ENCODE results near the gene NCR3LG1. TPM values are rescaled to one million over a fixed set of nuclear protein-coding genes. Genes with fewer than 3 reads are reported as not detected.

NCR3LG1 gene
- total RNA-seq, 4 donors from 2014 or later: 0.29 to 4.6 (median 0.91) TPM

DNA sequence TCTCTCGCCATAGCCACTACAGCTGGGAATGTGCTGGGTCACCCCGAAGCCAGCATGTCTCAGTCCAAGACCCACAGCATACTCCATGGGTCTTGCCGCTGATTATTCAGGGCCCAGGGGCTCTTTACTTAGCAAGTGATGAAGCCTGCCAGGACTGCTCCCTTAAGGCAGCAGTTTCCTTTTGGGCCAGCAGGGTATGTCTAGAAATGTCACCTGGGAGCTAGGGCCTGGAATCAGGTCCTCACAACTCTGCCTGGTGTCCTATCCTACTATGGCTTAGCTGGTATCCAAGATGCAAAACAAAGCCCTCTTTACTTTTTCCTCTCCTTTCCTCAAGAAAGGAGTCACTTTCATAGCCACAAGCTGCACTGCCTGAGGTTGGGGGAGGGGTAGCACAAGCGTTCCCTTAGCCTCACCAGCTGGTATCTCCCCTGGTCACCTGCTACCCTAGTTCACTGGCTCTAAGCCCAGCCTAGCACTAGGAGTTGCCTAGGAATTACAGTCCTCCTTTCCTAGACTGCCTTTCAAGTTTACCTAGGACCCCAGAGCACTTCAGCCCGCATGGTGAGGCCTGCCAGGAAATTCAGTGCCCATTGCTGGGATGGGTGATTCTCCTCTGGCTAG is 22.6 kb upstream of the NCR3LG1 start:
- Histone ChIP-seq H3K9me3 (no peaks in the 10 kb centered on the region), H3K36me3 (no peaks in the 10 kb centered on the region), H3K4me1 (no peaks in the 10 kb centered on the region), H3K4me3 (no peak overlapping the region), H3K27me3 (no peaks in the 10 kb centered on the region), H3K27ac (no peak overlapping the region)
- intact Hi-C loops (cut with DNase I; ENCODE audit: low total_unique reads): no loop called here
- no peak for TF ChIP-seq POLR2A (IDR thresholded peaks at IDR 0.05)
- TF ChIP-seq CTCF (IDR thresholded peaks at IDR 0.05): no peak
- no peak for DNase-seq

DNA sequence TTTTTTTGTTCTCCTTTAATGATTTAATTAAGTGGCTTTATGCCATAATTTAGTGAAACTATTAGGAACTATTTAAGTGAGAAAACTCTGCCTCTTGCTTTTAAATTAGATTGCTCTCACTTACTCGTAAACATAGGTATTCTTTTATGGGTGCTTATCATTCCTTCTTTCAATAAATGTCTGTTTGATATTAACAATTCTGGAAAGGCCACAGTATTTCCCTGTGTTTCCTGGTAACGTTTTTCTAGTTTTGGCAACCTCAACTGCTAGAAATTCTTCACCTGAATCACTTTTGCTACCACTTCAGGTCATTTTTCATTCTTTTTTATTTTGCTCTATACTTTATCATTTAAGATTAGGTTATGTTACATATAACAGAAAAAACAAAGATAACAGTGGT is 19.9 kb upstream of the NCR3LG1 start:
- Histone ChIP-seq H3K9me3 (no peaks in the 10 kb centered on the region), H3K27me3 (no peaks in the 10 kb centered on the region), H3K27ac (no peak overlapping the region), H3K4me3 (no peak overlapping the region), H3K4me1 (no peaks in the 10 kb centered on the region), H3K36me3 (no peaks in the 10 kb centered on the region)
- no peak for DNase-seq
- intact Hi-C loops (cut with DNase I; ENCODE audit: low total_unique reads): no loop called here
- TF ChIP-seq POLR2A (IDR thresholded peaks at IDR 0.05): no peak
- TF ChIP-seq CTCF (IDR thresholded peaks at IDR 0.05): no peak

- no peak for DNase-seq
- H3K36me3 ChIP-seq: no peaks in the 10 kb centered on the region
- intact Hi-C loops (cut with DNase I; ENCODE audit: low total_unique reads): no loop called here
- H3K4me1 ChIP-seq: no peaks in the 10 kb centered on the region
- H3K9me3 ChIP-seq: no peaks in the 10 kb centered on the region
- H3K27ac ChIP-seq: no peak overlapping the region
- H3K27me3 ChIP-seq: no peaks in the 10 kb centered on the region
- TF ChIP-seq CTCF (IDR thresholded peaks at IDR 0.05) (no peak), POLR2A (IDR thresholded peaks at IDR 0.05) (no peak)
- no peak overlapping the region for H3K4me3 ChIP-seq
Observed at GRCh38 chr11:17333799-17334586, 17.6 kb upstream of the NCR3LG1 start.

GRCh38 chr11:17343257-17343656 is 8.3 kb upstream of the NCR3LG1 start:
- Histone ChIP-seq H3K27me3 (no peaks in the 10 kb centered on the region), H3K9me3 (no peaks in the 10 kb centered on the region), H3K4me1 (no peaks in the 10 kb centered on the region), H3K27ac (no peak overlapping the region), H3K36me3 (no peaks in the 10 kb centered on the region), H3K4me3 (no peak overlapping the region)
- intact Hi-C loops (cut with DNase I; ENCODE audit: low total_unique reads): no loop called here
- TF ChIP-seq CTCF (IDR thresholded peaks at IDR 0.05) (no peak), POLR2A (IDR thresholded peaks at IDR 0.05) (no peak)
- no peak for DNase-seq

DNA sequence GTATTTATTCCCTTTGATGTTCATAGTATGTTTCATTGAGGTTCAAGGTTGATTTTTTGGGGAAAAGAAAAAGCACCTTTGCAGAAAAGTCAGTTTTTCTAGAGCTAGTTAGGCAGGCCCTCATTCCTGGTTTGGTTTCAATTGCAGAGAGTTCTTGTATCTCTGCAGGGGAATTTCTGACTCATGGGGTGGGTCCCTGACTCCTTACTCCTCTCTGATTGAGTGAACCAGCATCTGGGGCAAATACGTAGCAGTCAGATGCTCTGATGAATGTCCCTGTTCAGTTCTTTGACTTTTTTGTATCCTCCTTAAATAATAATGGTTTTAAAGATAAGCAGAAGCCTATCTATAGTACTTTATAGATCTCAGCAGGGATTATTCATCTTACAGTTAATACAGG is 7.7 kb upstream of the NCR3LG1 start:
- Histone ChIP-seq H3K9me3 (no peaks in the 10 kb centered on the region), H3K36me3 (no peaks in the 10 kb centered on the region), H3K4me3 (no peak overlapping the region), H3K27ac (no peak overlapping the region), H3K4me1 (no peaks in the 10 kb centered on the region), H3K27me3 (no peaks in the 10 kb centered on the region)
- DNase-seq: no peak
- TF ChIP-seq CTCF (IDR thresholded peaks at IDR 0.05): no peak
- TF ChIP-seq POLR2A (IDR thresholded peaks at IDR 0.05): no peak
- intact Hi-C loops (cut with DNase I; ENCODE audit: low total_unique reads): no loop called here

Measured in uterus (tissue), 4 donors.